ENCODE data around the gene SNRPD2.

Gene SNRPD2

DNA sequence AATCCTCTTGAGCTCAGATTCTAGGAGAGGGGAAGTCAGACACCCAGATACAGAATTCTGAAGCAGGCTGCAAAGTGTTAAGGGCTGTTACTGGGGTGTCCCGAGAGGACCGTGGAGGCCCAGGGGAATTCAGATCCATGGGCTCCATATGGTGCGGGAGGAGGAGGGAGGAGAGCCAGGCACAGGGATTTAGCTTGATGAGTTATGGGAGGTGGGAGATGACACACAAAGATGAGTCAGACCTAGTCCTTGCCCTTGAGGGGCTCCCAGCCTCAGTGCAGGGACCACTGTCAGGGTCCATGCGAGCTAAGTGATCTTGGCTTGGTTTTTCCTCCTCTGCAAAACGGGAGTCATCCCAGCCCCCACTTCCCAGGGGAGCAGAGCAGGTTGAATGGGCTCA is 38.1 kb downstream of the SNRPD2 start:
- H3K9ac ChIP-seq, result no peak overlapping the region
- peaks cover 19% of the 10 kb centered on the region for H3K27me3 ChIP-seq (ENCODE audit: insufficient read depth, low read depth)
- no peak overlapping the region for H3K27ac ChIP-seq
- H3K4me3 ChIP-seq (IDR thresholded peaks at IDR 0.05; ENCODE audit: insufficient read depth, low read depth, low read length), result no peak overlapping the region
- no peak for TF ChIP-seq CTCF (conservative IDR thresholded peaks at IDR 0.05; ENCODE audit: low read depth, low read length)
- no peaks in the 10 kb centered on the region for H3K36me3 ChIP-seq (ENCODE audit: insufficient read depth)
- no peaks in the 10 kb centered on the region for H4K20me1 ChIP-seq (ENCODE audit: insufficient read depth)
- H3K4me1 ChIP-seq (ENCODE audit: low read depth, poor library complexity, severe bottlenecking), result no peaks in the 10 kb centered on the region
- H3K4me2 ChIP-seq, result no peak overlapping the region
- no peak overlapping the region for H2AFZ ChIP-seq (ENCODE audit: low read depth)
- no peaks in the 10 kb centered on the region for H3K79me2 ChIP-seq (ENCODE audit: insufficient read depth, low read depth)

DNA sequence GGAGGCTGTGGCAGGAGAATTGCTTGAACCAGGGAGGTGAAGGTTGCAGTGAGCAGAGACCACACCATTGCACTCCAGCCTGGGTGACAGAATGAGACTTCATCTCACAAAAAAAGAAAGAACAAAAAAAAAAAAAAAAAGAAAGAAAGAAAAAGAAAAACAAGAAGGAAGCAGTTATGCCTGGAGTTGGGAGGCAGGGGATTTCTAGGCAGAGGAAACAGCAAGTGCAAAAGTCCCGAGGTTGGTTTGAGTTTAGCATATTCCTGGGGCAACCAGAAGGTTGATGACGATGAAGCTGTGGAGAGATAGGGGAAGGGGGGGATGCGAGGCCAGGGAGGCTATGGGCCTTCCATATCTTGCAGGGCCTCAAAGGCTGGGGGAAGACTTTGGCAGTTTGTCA is 41.0 kb downstream of the SNRPD2 start:
- TF ChIP-seq CTCF (conservative IDR thresholded peaks at IDR 0.05; ENCODE audit: low read depth, low read length), result no peak
- Histone ChIP-seq H3K27ac (no peak overlapping the region), H3K9ac (no peak overlapping the region), H3K4me3 (IDR thresholded peaks at IDR 0.05; ENCODE audit: insufficient read depth, low read depth, low read length) (no peak overlapping the region), H3K4me2 (no peak overlapping the region), H4K20me1 (ENCODE audit: insufficient read depth) (no peaks in the 10 kb centered on the region), H3K36me3 (ENCODE audit: insufficient read depth) (no peaks in the 10 kb centered on the region), H3K4me1 (ENCODE audit: low read depth, poor library complexity, severe bottlenecking) (peaks cover 5% of the 10 kb centered on the region), H3K79me2 (ENCODE audit: insufficient read depth, low read depth) (no peaks in the 10 kb centered on the region), H2AFZ (ENCODE audit: low read depth) (no peak overlapping the region), H3K27me3 (ENCODE audit: insufficient read depth, low read depth) (peaks cover 6% of the 10 kb centered on the region; the same call in 1 of the 2 replicates)

DNA sequence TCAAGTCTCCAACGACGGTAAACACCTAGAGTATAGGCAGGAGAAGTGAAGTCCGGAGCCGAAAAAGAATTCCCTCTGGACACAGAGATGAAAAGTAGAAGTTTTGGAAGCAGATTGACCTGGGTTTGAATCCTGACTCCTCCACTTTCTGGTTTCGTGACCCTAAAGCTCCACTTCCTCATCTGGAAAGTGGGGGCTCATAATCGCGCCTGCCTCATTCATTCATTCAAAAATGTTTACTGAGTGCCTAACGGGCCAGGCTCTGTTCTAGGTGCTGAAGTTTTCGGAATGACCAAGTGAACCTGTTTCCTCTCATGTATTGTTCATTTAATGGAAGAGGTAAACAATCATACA is 45.4 kb downstream of the SNRPD2 start:
- Histone ChIP-seq H2AFZ (ENCODE audit: low read depth) (peak overlapping the region; percentile 83), H3K9ac (no peak overlapping the region), H3K79me2 (ENCODE audit: insufficient read depth, low read depth) (no peaks in the 10 kb centered on the region), H4K20me1 (ENCODE audit: insufficient read depth) (no peaks in the 10 kb centered on the region), H3K4me3 (IDR thresholded peaks at IDR 0.05; ENCODE audit: insufficient read depth, low read depth, low read length) (no peak overlapping the region), H3K4me2 (peak overlapping the region; percentile 69), H3K27ac (no peak overlapping the region), H3K27me3 (ENCODE audit: insufficient read depth, low read depth) (peaks cover 3% of the 10 kb centered on the region; the same call in 1 of the 2 replicates), H3K4me1 (ENCODE audit: low read depth, poor library complexity, severe bottlenecking) (peaks cover 16% of the 10 kb centered on the region), H3K36me3 (ENCODE audit: insufficient read depth) (no peaks in the 10 kb centered on the region)
- TF ChIP-seq CTCF (conservative IDR thresholded peaks at IDR 0.05; ENCODE audit: low read depth, low read length), result no peak

DNA sequence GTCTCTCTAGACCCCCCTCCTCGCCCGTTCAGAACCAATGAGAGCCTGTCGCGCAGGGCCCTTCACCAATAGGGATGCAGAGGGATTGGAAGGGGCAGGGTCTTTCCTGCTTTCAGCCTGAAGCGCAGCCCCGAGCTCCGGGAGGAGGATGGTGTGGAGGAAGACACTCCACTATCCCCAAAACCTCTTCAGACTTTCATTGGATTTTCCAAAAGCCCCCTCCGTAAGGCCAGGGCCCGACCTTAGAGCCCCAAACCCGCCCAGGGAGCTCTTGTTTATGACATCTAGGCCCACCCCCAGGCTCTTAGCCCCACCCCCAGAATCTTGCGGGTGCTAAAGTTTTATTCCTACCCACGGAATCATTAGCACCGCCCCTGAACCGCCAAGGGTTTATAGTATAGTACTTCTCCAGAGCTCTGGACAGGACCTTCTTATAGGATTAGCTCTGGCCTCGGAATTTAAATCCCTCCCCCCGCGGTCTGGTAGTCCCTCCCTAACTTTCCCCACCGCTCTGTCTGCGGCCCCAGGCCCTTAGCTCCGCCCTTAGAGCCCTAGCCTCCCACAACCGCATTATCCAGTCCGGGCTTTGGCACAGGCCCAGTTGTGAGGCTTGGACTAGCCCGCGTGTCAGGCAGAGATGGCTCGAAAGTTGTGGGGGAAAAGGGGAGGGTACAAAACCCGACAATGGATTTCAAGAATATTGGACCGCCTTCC is 46.0 kb downstream of the SNRPD2 start:
- no peaks in the 10 kb centered on the region for H3K36me3 ChIP-seq (ENCODE audit: insufficient read depth)
- no peaks in the 10 kb centered on the region for H4K20me1 ChIP-seq (ENCODE audit: insufficient read depth)
- H3K27me3 ChIP-seq (ENCODE audit: insufficient read depth, low read depth), result peaks cover 3% of the 10 kb centered on the region; the same call in 1 of the 2 replicates
- peak overlapping the region; percentile 69 for H3K4me2 ChIP-seq
- peak overlapping the region; percentile 83 for H2AFZ ChIP-seq (ENCODE audit: low read depth)
- H3K27ac ChIP-seq, result no peak overlapping the region
- no peaks in the 10 kb centered on the region for H3K79me2 ChIP-seq (ENCODE audit: insufficient read depth, low read depth)
- no peak overlapping the region for H3K4me3 ChIP-seq (IDR thresholded peaks at IDR 0.05; ENCODE audit: insufficient read depth, low read depth, low read length)
- peaks cover 18% of the 10 kb centered on the region for H3K4me1 ChIP-seq (ENCODE audit: low read depth, poor library complexity, severe bottlenecking)
- H3K9ac ChIP-seq, result no peak overlapping the region
- no peak for TF ChIP-seq CTCF (conservative IDR thresholded peaks at IDR 0.05; ENCODE audit: low read depth, low read length)
